ENCODE results near the gene ADGRF5. TPM values are rescaled to one million over a fixed set of nuclear protein-coding genes. Genes with fewer than 3 reads are reported as not detected.

The ADGRF5 gene
- total and polyA plus RNA-seq, 10 of the 15 experiments (the other 5 are each of a cell fraction or from before 2014, with no cell fraction given): 0.01 to 0.13 TPM; not detected in 8

GRCh38 chr6:46915866-46916265 lies 5.9 kb downstream of the ADGRF5 start:
- POLR2A ChIA-PET: no interaction called here
- no peak overlapping the region for H2AFZ ChIP-seq (ENCODE audit: control insufficient read depth, low read depth, low read length)

More at GRCh38 chr6:46915866-46916265, 5.9 kb downstream of the ADGRF5 start:
- Histone ChIP-seq H3K4me1 (ENCODE audit: control insufficient read depth, insufficient read depth, low read length) (no peaks in the 10 kb centered on the region), H3K4me2 (ENCODE audit: control insufficient read depth, insufficient read depth) (no peak overlapping the region), H3K9ac (ENCODE audit: control insufficient read depth, insufficient read depth, low read length) (no peak overlapping the region), H3K79me2 (ENCODE audit: control insufficient read depth, insufficient read depth, low read length) (no peaks in the 10 kb centered on the region), H3K36me3 (ENCODE audit: control insufficient read depth in 2 of 2, insufficient read depth in 2 of 2, low read length in 1 of 2) (no peaks in the 10 kb centered on the region), H4K20me1 (ENCODE audit: control insufficient read depth, insufficient read depth) (no peaks in the 10 kb centered on the region), H3K4me3 (no peak overlapping the region), H3K27ac (ENCODE audit: control insufficient read depth, insufficient read depth) (no peak overlapping the region), H3K27me3 (replicated peaks in 1 of 2; ENCODE audit: control insufficient read depth in 2 of 2, insufficient read depth in 2 of 2, low read length in 1 of 2) (no peaks in the 10 kb centered on the region), H3K9me3 (replicated peaks; ENCODE audit: control insufficient read depth, insufficient read depth, low read length) (no peaks in the 10 kb centered on the region)
- WGBS (ENCODE audit: insufficient coverage, insufficient replicate concordance, low lambda C conversion rate, missing lambda C conversion rate): 46% methylated on average over 4 of the region's 4 CpGs
- intact Hi-C loops (cut with micrococcal nuclease; ENCODE audit: unreplicated experiment) (no loop called here), in situ Hi-C loops (cut with MboI) (no loop called here)
- ChIA-PET RAD21 (ENCODE audit: unreplicated experiment) (no interaction called here), SMC1A (ENCODE audit: uncharacterized antibody, unreplicated experiment) (no interaction called here), CTCF (no interaction called here)
- BruUV-seq (replicated peaks): no TSS peak
- DNase-seq (ENCODE audit: low read depth, low spot score): no peak
- no peak for FAIRE-seq
- no peak for ATAC-seq
- TF ChIP-seq MYC (IDR thresholded peaks at IDR 0.05; ENCODE audit: insufficient read depth, insufficient read length, insufficient replicate concordance, low read length, severe bottlenecking) (no peak), HDAC6 (IDR thresholded peaks at IDR 0.05; ENCODE audit: unreplicated experiment) (no peak), CTCF (IDR thresholded peaks at IDR 0.05 in 2 of 3, conservative IDR thresholded peaks at IDR 0.05 in 1 of 3; ENCODE audit: control insufficient read depth in 2 of 3, extremely low read depth in 1 of 3, insufficient read depth in 1 of 3, low read depth in 3 of 3, low read length in 3 of 3) (no peak), USF1 (IDR thresholded peaks at IDR 0.05; ENCODE audit: borderline replicate concordance, extremely low read length, insufficient read depth, low read depth, low read length) (no peak), MTA2 (IDR thresholded peaks at IDR 0.05; ENCODE audit: low read depth) (no peak), MEF2B (IDR thresholded peaks at IDR 0.05; ENCODE audit: partially characterized antibody, poor library complexity, severe bottlenecking) (no peak), FOXK2 (IDR thresholded peaks at IDR 0.05) (no peak), NKRF (conservative IDR thresholded peaks at IDR 0.05) (no peak), SREBF1 (IDR thresholded peaks at IDR 0.05; ENCODE audit: low read length) (no peak), ASH2L (IDR thresholded peaks at IDR 0.05; ENCODE audit: borderline replicate concordance, low read depth) (no peak), ZSCAN29 (IDR thresholded peaks at IDR 0.05) (no peak), BCL11A (IDR thresholded peaks at IDR 0.05; ENCODE audit: low read depth, low read length) (no peak), E2F4 (IDR thresholded peaks at IDR 0.05; ENCODE audit: low read depth, low read length) (no peak), SP1 (IDR thresholded peaks at IDR 0.05; ENCODE audit: low read depth, low read length) (no peak), NBN (IDR thresholded peaks at IDR 0.05) (no peak), RUNX3 (IDR thresholded peaks at IDR 0.05; ENCODE audit: low read length) (no peak)

Data from GM12878 (cell line).